Activated B cell treated with CpG ODN at 0.5 μM for 24 hours (primary cell): ENCODE data around the gene FMNL2. TPM values are rescaled to one million over a fixed set of nuclear protein-coding genes. Genes with fewer than 3 reads are reported as not detected.

Experiments used
- ATAC-seq: fragments of 200-7000 bp; cut with Tn5 transposase; one replicate; pipeline ENCODE4 v1.10.0; 2021; ENCODE audit warnings: low read depth, mild to moderate bottlenecking, moderate library complexity
- CTCF ChIA-PET: fragments of 350-600 bp; sonication (Branson Sonifier 250); formaldehyde crosslinking; loops from one replicate; lab custom pipeline; 2021; ENCODE audit warnings: antibody characterized with exemption; lab: Charles Lee
- POLR2A ChIA-PET: fragments of 350-600 bp; sonication (Branson Sonifier 250); formaldehyde crosslinking; loops from one replicate; lab custom pipeline; 2021; ENCODE audit warnings: antibody characterized with exemption; lab: Charles Lee
- DNase-seq: peaks from one replicate; pipeline ENCODE4 v3.0.0; 2022
- H3K27ac Mint-ChIP-seq: one replicate; pipeline ENCODE4 v1.8.0; 2020; ENCODE audit warnings: mixed read lengths
- H3K27me3 Mint-ChIP-seq: one replicate; pipeline ENCODE4 v1.8.0; 2021; ENCODE audit warnings: mixed read lengths
- H3K36me3 Mint-ChIP-seq: one replicate; pipeline ENCODE4 v1.8.0; 2021; ENCODE audit warnings: low read depth, mixed read lengths
- H3K4me1 Mint-ChIP-seq: one replicate; pipeline ENCODE4 v1.8.0; 2021; ENCODE audit warnings: mixed read lengths
- H3K4me3 Mint-ChIP-seq: one replicate; pipeline ENCODE4 v1.8.0; 2020; ENCODE audit warnings: mild to moderate bottlenecking, mixed read lengths
- H3K9me3 Mint-ChIP-seq: one replicate; pipeline ENCODE4 v1.8.0; 2020; ENCODE audit warnings: mixed read lengths
- CTCF ChIP-seq: fragments of 200-600 bp; IDR thresholded peaks from one replicate; pipeline ENCODE4 v1.8.0; 2022; ENCODE audit warnings: antibody characterized with exemption, mild to moderate bottlenecking
- intact Hi-C: fragments of 100-400 bp; cut with micrococcal nuclease; formaldehyde crosslinking; loops from one replicate; pipeline ENCODE4 v1.15.1; 2024
- total RNA-seq: library from RNA; stranded (reverse); gene quantifications from 2 replicates; pipeline ENCODE4 v1.2.3, GENCODE V29; 2022

FMNL2 gene
- total RNA-seq, 1 donor from 2014 or later: 4.0 TPM

DNA sequence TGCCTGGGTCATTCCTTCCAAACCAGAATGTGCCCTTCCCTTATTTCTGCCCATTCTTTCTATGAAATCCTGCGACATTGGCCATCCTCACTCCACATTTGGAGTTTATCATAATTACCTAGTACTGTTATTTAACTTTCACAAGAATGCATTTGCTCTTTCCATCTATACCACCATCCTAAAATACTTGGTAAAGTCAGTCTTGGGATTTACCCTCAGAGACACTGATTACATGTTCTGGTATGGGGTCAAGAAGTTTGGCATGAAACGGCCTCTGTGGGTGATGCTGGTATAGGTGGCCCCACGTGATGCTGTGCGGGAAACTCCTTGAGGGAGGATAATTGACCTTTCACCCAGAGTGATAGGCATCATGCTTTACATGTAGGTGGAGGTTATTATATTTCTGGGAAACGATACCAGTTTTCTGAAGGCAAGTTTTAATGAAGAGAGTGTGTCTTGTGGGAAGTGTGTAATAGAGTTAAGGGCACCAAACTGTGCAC is 123.5 kb downstream of the FMNL2 start:
- intact Hi-C loops: no loop called here
- TF ChIP-seq CTCF: no peak
- ChIA-PET CTCF (no interaction called here), POLR2A (no interaction called here)
- H3K27me3 Mint-ChIP-seq: no peaks in the 10 kb centered on the region
- H3K27ac Mint-ChIP-seq: no peak overlapping the region
- peaks cover 3% of the 10 kb centered on the region for H3K4me1 Mint-ChIP-seq
- H3K9me3 Mint-ChIP-seq: no peaks in the 10 kb centered on the region
- H3K4me3 Mint-ChIP-seq: no peak overlapping the region
- ATAC-seq: no peak
- H3K36me3 Mint-ChIP-seq: no peaks in the 10 kb centered on the region
- no peak for DNase-seq

DNA sequence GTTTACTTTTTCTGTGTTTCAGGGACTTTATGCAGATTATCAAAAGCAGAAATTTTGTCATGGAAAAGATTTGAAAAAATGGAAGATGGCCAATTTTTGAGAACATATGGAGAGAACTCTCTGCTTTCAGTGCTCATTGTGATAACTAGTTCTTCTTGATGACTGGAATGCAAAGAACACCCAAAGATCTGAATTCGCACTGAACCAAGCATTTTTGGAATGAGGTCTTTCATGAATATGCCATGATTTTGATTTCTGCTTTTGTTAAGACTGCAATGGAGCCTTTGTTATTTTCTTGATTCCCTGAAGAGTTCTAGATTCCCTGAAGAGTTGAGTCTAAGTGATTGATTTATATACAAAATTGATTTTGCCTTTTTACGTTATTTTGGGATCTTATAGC is 124.1 kb downstream of the FMNL2 start:
- Mint-ChIP-seq H3K36me3 (no peaks in the 10 kb centered on the region), H3K4me3 (no peak overlapping the region), H3K27me3 (no peaks in the 10 kb centered on the region), H3K27ac (no peak overlapping the region), H3K9me3 (no peaks in the 10 kb centered on the region), H3K4me1 (peaks cover 6% of the 10 kb centered on the region)
- no peak for TF ChIP-seq CTCF
- POLR2A ChIA-PET: no interaction called here
- no peak for DNase-seq
- intact Hi-C loops: no loop called here
- ATAC-seq: no peak
- CTCF ChIA-PET: no interaction called here

DNA sequence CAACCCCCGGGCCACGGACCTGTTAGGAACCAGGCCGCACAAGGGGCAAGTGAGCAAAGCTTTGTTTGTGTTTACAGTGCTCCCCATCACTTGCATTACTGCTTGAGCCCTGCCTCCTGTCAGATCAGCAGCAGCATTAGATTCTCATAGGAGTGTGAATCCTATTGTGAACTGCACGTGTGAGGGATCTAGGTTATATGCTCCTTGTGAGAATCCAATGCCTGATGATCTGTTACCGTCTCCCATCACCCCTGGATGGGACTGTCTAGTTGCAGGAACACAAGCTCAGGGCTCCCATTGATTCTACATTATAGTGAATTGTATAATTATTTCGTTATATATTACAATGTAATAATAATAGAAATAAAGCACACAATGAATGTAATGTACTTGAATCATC is 125.6 kb downstream of the FMNL2 start:
- H3K27ac Mint-ChIP-seq: no peak overlapping the region
- no peaks in the 10 kb centered on the region for H3K9me3 Mint-ChIP-seq
- intact Hi-C loops: no loop called here
- no peak overlapping the region for H3K4me3 Mint-ChIP-seq
- ChIA-PET CTCF (no interaction called here), POLR2A (no interaction called here)
- H3K4me1 Mint-ChIP-seq: peaks cover 20% of the 10 kb centered on the region
- H3K36me3 Mint-ChIP-seq: no peaks in the 10 kb centered on the region
- ATAC-seq: no peak
- TF ChIP-seq CTCF: no peak
- H3K27me3 Mint-ChIP-seq: no peaks in the 10 kb centered on the region
- DNase-seq: no peak

DNA sequence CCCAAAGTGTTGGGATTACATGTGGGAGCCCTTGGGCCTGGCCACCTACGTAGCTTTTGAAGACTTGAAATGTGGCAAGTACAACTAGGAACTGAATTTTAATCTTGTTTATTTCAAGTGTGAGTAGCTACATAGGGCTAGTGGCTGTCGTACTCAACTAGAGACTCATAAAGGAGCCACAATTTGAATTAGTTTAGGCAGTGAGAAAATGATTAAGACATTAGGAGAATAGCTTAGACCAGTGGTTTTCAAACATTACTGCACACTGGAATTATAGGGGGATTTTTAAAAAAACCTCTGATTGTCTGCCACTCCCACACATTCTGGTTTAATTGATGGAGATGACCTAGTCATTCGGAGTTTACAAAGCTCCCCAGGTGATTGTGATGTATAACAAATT is 127.1 kb downstream of the FMNL2 start:
- Mint-ChIP-seq H3K36me3 (no peaks in the 10 kb centered on the region), H3K4me1 (peaks cover 36% of the 10 kb centered on the region), H3K27me3 (no peaks in the 10 kb centered on the region), H3K4me3 (no peak overlapping the region), H3K9me3 (no peaks in the 10 kb centered on the region), H3K27ac (no peak overlapping the region)
- no peak for ATAC-seq
- no peak for DNase-seq
- intact Hi-C loops: no loop called here
- TF ChIP-seq CTCF: no peak
- CTCF ChIA-PET: no interaction called here
- POLR2A ChIA-PET: no interaction called here

- ChIA-PET POLR2A (no interaction called here), CTCF (no interaction called here)
- no peak overlapping the region for H3K4me3 Mint-ChIP-seq
- no peaks in the 10 kb centered on the region for H3K27me3 Mint-ChIP-seq
- no peaks in the 10 kb centered on the region for H3K36me3 Mint-ChIP-seq
- TF ChIP-seq CTCF: no peak
- H3K27ac Mint-ChIP-seq: no peak overlapping the region
- no peaks in the 10 kb centered on the region for H3K9me3 Mint-ChIP-seq
- no peak for DNase-seq
- intact Hi-C loops: no loop called here
- H3K4me1 Mint-ChIP-seq: peaks cover 43% of the 10 kb centered on the region
- no peak for ATAC-seq
Observed at GRCh38 chr2:152462779-152463178, 127.8 kb downstream of the FMNL2 start.
